Natural killer cell (primary cell): ENCODE measurements around the gene ANKRD61. TPM values are rescaled to one million over a fixed set of nuclear protein-coding genes. Genes with fewer than 3 reads are reported as not detected.

ENCODE experiments used
- ATAC-seq, 3 donors: fragments of 150-1000 bp in 2 of 3; fragments of 200-7000 bp in 1 of 3; cut with Tn5 transposase; 1 replicate in 1 of 3; 2 replicates in 2 of 3; pipeline ENCODE4 v1.10.0; 2021; ENCODE audit warnings: mild to moderate bottlenecking in 2 of 3, moderate library complexity in 2 of 3
- DNase-seq, 2 donors: peaks; one replicate each; pipeline versions ENCODE4 v3.0.0 to v3.0.0-alpha.2; 2013 to 2021; ENCODE audit warnings: mixed read lengths in 1 of 2
- H3K27ac ChIP-seq: one replicate; pipeline ENCODE4 v1.5.1; 2013; ENCODE audit warnings: mild to moderate bottlenecking, low read length
- H3K27me3 ChIP-seq: one replicate; pipeline ENCODE4 v1.6.1; 2013; ENCODE audit warnings: low read length; ENCODE audit not compliant: control insufficient read depth, insufficient read depth
- H3K36me3 ChIP-seq: one replicate; pipeline ENCODE4 v1.6.1; 2013; ENCODE audit warnings: low read length; ENCODE audit not compliant: control insufficient read depth, insufficient read depth
- H3K4me1 ChIP-seq: one replicate; pipeline ENCODE4 v1.6.1; 2013; ENCODE audit warnings: low read length; ENCODE audit not compliant: control insufficient read depth, insufficient read depth
- H3K4me3 ChIP-seq: one replicate; pipeline ENCODE4 v1.5.1; 2013; ENCODE audit warnings: low read length
- H3K9me3 ChIP-seq: one replicate; pipeline ENCODE4 v1.6.1; 2013; ENCODE audit warnings: low read length; ENCODE audit not compliant: control insufficient read depth, insufficient read depth
- H3K27ac Mint-ChIP-seq, 2 donors: one replicate each; pipeline ENCODE4 v1.8.0; 2022; ENCODE audit warnings: mild to moderate bottlenecking in 2 of 2, mixed read lengths in 2 of 2, moderate library complexity in 1 of 2
- H3K27me3 Mint-ChIP-seq, 2 donors: one replicate each; pipeline ENCODE4 v1.8.0; 2022; ENCODE audit warnings: low read depth in 2 of 2, mixed read lengths in 2 of 2
- H3K36me3 Mint-ChIP-seq: one replicate; pipeline ENCODE4 v1.8.0; 2022; ENCODE audit warnings: mixed read lengths
- H3K4me1 Mint-ChIP-seq, 2 donors: one replicate each; pipeline ENCODE4 v1.8.0; 2022; ENCODE audit warnings: mixed read lengths in 2 of 2
- H3K4me3 Mint-ChIP-seq: one replicate; pipeline ENCODE4 v1.8.0; 2022; ENCODE audit warnings: mild to moderate bottlenecking, moderate library complexity, mixed read lengths
- H3K9me3 Mint-ChIP-seq, 2 donors: one replicate each; pipeline ENCODE4 v1.8.0; 2022; ENCODE audit warnings: mixed read lengths in 2 of 2
- WGBS: methylation state at CpG from one replicate; pipeline ENCODE4 v1.1.7; 2013; ENCODE audit warnings: missing lambda C conversion rate; ENCODE audit not compliant: insufficient coverage; 5-methylcytosine and 5-hydroxymethylcytosine counted together
- intact Hi-C: fragments of 100-400 bp; cut with micrococcal nuclease; formaldehyde crosslinking; loops from one replicate; pipeline ENCODE4 v1.14.2; 2022
- total RNA-seq, 4 donors: library from RNA; stranded (reverse); fragments of 120-200 nt in 1 of 4; gene quantifications; one replicate each; pipeline versions ENCODE4 v1.2.3 to v1.2.4, GENCODE V29; 2013 to 2022
- TF ChIP-seq, protein P1 (sequence below): fragments of 200-600 bp; IDR thresholded peaks from one replicate; pipeline ENCODE4 v1.8.0; 2022; ENCODE audit warnings: antibody characterized with exemption

ANKRD61 gene
- total RNA-seq, 3 donors from 2014 or later (not counting 1 experiment from before 2014, with no cell fraction given), result not detected

DNA sequence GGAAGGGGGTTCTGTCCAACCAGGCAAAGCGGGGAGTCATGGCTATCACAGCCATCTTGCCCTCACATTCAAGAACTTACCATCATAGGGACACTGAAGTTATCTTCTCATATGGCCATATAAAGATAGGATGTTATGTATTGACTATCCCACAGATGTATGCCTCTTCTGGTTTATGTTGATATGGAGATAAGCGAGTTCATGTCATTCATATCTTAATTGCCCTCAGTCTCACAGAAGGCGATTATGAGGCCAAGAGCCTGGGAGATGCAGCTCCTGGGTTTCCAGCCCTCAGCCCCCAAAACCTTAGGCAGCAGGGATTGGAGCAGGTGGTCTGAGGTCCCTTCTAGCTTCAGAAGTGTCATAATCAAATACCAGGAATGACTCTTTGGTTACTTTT, 8.5 kb upstream of the ANKRD61 start:
- Histone ChIP-seq H3K27ac (no peak overlapping the region), H3K4me1 (peaks cover 28% of the 10 kb centered on the region), H3K36me3 (peaks cover 55% of the 10 kb centered on the region), H3K9me3 (no peaks in the 10 kb centered on the region), H3K4me3 (no peak overlapping the region), H3K27me3 (no peaks in the 10 kb centered on the region)
- DNase-seq (no peak), ATAC-seq (no peak)
- Mint-ChIP-seq H3K27me3 (no peaks in the 10 kb centered on the region), H3K36me3 (peaks cover 22% of the 10 kb centered on the region), H3K4me1 (peaks cover 28 to 34% of the 10 kb centered on the region in 2 donors), H3K27ac (peak overlapping the region in 1 of 2 donors; percentile 50), H3K4me3 (no peak overlapping the region), H3K9me3 (no peaks in the 10 kb centered on the region)
- TF ChIP-seq, protein P1, sequence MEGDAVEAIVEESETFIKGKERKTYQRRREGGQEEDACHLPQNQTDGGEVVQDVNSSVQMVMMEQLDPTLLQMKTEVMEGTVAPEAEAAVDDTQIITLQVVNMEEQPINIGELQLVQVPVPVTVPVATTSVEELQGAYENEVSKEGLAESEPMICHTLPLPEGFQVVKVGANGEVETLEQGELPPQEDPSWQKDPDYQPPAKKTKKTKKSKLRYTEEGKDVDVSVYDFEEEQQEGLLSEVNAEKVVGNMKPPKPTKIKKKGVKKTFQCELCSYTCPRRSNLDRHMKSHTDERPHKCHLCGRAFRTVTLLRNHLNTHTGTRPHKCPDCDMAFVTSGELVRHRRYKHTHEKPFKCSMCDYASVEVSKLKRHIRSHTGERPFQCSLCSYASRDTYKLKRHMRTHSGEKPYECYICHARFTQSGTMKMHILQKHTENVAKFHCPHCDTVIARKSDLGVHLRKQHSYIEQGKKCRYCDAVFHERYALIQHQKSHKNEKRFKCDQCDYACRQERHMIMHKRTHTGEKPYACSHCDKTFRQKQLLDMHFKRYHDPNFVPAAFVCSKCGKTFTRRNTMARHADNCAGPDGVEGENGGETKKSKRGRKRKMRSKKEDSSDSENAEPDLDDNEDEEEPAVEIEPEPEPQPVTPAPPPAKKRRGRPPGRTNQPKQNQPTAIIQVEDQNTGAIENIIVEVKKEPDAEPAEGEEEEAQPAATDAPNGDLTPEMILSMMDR, result no peak
- intact Hi-C loops, result no loop called here
- WGBS, result 100% methylated on average over 2 of the region's 3 CpGs

DNA sequence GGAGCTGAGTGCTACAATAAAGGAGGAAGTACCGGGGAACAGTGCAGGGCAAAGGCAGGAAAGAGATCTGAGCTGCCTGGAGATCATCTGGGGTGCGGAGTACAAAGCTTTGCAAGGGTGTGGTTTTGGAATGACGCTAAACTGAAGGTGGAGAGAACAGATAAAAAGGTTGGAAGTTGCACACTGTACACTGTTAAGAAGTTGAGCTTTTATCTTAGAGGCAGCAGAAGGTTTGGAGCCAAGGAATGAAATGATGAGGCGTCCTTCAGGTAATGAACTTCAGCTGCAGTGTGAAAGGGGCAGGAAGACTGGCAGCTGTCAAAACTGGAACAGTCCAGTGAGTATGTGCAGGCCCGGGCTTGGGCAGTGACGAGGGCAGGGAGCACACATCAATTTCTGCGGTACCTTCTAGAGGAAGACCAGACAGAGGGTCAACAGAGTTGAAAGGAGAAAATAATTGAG, 7.2 kb upstream of the ANKRD61 start:
- Mint-ChIP-seq H3K9me3 (no peaks in the 10 kb centered on the region), H3K27me3 (no peaks in the 10 kb centered on the region), H3K36me3 (peaks cover 22% of the 10 kb centered on the region), H3K4me1 (peaks cover 28 to 34% of the 10 kb centered on the region in 2 donors), H3K27ac (peak overlapping the region; percentile 39 to 90), H3K4me3 (peak overlapping the region; percentile 41)
- TF ChIP-seq, protein P1, result no peak
- Histone ChIP-seq H3K4me3 (no peak overlapping the region), H3K9me3 (no peaks in the 10 kb centered on the region), H3K36me3 (peaks cover 57% of the 10 kb centered on the region), H3K4me1 (peaks cover 29% of the 10 kb centered on the region), H3K27me3 (no peaks in the 10 kb centered on the region), H3K27ac (no peak overlapping the region)
- 85% methylated on average over 7 of the region's 7 CpGs for WGBS
- DNase-seq (no peak), ATAC-seq (no peak)
- intact Hi-C loops, result no loop called here

DNA sequence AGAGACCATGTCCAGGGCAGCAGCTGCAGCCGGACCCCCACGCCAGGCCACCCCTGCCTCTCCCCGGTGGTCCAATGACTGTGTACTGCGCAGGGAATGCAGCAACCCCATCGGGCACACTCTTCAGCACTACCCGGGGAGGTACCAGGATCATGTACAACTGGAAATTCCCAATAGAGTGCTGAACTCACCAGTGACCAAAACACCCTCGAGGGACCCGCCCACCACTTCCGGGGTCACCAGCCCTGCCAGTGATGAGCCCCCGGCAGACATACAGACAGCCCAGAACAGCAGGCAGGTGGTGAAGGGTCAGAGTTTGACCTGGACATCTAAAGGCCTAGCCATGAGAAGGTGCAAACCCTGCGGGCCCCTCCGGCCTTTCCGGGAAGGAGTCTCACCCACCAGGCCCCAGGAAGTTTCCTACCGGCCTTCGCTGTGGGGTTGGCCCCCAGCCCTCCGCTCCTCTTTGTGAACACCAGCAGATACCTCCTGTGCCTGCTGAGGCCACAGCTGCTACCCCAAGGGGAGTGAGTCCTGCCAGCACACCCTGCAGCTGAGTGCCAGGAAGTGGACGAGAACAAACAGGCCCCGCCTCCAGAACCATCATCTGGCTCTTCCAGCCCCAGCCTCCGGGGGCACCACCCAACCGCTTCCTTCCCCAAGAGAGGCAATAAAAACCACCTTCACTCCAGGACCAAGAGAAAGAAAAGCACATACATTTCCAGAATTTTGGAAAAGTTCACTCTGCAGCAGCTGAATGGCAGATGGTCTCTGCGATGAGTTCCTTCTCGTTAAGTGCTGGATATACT, 5.0 kb upstream of the ANKRD61 start:
- H3K9me3 ChIP-seq, result no peaks in the 10 kb centered on the region
- H3K27ac ChIP-seq, result peak overlapping the region; percentile 85
- intact Hi-C loops, result no loop called here
- H3K4me3 ChIP-seq, result peak overlapping the region; percentile 51
- Mint-ChIP-seq H3K4me3 (peak overlapping the region; percentile 93), H3K27me3 (no peaks in the 10 kb centered on the region), H3K27ac (peak overlapping the region; percentile 90 to 94), H3K4me1 (peaks cover 32 to 38% of the 10 kb centered on the region in 2 donors), H3K36me3 (peaks cover 22% of the 10 kb centered on the region), H3K9me3 (no peaks in the 10 kb centered on the region)
- peaks cover 31% of the 10 kb centered on the region for H3K4me1 ChIP-seq
- 37% methylated on average over 22 of the region's 22 CpGs for WGBS
- ATAC-seq (peak; percentile 97 to 100 (median 100)), DNase-seq (peak; percentile 68 to 86)
- TF ChIP-seq, protein P1, result peak; percentile 47
- peaks cover 50% of the 10 kb centered on the region for H3K36me3 ChIP-seq
- H3K27me3 ChIP-seq, result no peaks in the 10 kb centered on the region
